ENCODE measurements around the gene SERGEF. TPM values are rescaled to one million over a fixed set of nuclear protein-coding genes. Genes with fewer than 3 reads are reported as not detected.

Gene SERGEF
- total and polyA plus RNA-seq, 2 experiments from 2014 or later = 18.3 to 23.2 TPM

DNA sequence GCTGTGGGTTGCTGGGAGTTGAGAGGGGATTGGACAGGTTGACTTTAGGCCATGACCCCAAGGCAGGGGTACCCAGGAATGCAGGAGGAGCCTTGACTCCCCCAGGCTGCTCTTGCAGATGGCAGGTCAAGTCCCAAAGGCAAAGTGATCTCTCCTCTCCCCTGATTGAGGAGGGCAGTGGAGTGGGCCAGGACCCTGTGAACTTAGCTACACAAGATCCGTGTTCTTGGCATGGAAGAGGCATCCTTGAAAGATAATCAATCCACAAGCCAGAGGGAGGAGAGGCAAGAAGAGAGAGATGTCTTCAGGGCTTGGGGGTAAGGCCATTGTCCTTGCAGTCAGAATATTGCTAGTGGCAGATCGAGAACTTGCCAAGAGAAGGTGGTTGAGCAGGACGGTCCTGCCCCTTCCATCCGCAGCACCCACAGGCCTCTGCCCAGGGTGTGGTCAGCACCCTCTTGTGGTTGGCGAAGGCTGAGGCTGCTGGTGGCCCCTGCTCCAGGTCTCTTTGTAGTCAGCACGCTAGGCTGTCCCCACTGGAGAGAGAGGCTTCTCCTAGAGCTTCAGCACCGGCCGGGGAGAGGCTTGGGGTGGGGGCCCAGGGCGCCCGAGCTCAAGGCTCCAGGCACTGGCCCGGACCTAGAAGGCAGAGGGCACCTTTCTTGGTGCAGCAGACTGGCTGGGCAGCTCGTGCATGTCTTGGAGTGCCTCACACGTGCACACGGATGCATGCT is 232.8 kb downstream of the SERGEF start:
- no peaks in the 10 kb centered on the region for H3K4me1 ChIP-seq (ENCODE audit: insufficient read depth)
- no peaks in the 10 kb centered on the region; the same call in 1 of the 2 replicates for H3K27me3 ChIP-seq (replicated peaks; ENCODE audit: insufficient read depth)
- no peaks in the 10 kb centered on the region for H3F3A ChIP-seq (ENCODE audit: insufficient read depth)
- no peak overlapping the region for H3K4me3 ChIP-seq
- H4K20me1 ChIP-seq (ENCODE audit: insufficient read depth) = no peaks in the 10 kb centered on the region
- H3K9me2 ChIP-seq (ENCODE audit: insufficient read depth) = no peaks in the 10 kb centered on the region
- H3K9me3 ChIP-seq (ENCODE audit: low read depth) = no peaks in the 10 kb centered on the region
- DNase-seq = no peak
- H3K36me3 ChIP-seq (ENCODE audit: low read depth) = no peaks in the 10 kb centered on the region
- no peak overlapping the region for H3K27ac ChIP-seq
- H3K79me2 ChIP-seq (ENCODE audit: insufficient read depth) = no peaks in the 10 kb centered on the region
- no peak overlapping the region for H3K4me2 ChIP-seq (ENCODE audit: unreplicated experiment)
- in situ Hi-C loops (cut with MboI) = no loop called here
- WGBS, 2 experiments (ENCODE audit: low coverage in 1 of 2, low lambda C conversion rate in 2 of 2, missing lambda C conversion rate in 2 of 2) = 67 to 73% methylated on average over 14 of the region's 14 CpGs
- no peak overlapping the region for H3K9ac ChIP-seq
- TF ChIP-seq EZH2 (IDR thresholded peaks at IDR 0.05; ENCODE audit: insufficient read depth, poor library complexity, severe bottlenecking) (no peak), EZH2phosphoT487 (IDR thresholded peaks at IDR 0.05; ENCODE audit: insufficient read depth, low read depth) (no peak)
- no peak overlapping the region for H2AFZ ChIP-seq

DNA sequence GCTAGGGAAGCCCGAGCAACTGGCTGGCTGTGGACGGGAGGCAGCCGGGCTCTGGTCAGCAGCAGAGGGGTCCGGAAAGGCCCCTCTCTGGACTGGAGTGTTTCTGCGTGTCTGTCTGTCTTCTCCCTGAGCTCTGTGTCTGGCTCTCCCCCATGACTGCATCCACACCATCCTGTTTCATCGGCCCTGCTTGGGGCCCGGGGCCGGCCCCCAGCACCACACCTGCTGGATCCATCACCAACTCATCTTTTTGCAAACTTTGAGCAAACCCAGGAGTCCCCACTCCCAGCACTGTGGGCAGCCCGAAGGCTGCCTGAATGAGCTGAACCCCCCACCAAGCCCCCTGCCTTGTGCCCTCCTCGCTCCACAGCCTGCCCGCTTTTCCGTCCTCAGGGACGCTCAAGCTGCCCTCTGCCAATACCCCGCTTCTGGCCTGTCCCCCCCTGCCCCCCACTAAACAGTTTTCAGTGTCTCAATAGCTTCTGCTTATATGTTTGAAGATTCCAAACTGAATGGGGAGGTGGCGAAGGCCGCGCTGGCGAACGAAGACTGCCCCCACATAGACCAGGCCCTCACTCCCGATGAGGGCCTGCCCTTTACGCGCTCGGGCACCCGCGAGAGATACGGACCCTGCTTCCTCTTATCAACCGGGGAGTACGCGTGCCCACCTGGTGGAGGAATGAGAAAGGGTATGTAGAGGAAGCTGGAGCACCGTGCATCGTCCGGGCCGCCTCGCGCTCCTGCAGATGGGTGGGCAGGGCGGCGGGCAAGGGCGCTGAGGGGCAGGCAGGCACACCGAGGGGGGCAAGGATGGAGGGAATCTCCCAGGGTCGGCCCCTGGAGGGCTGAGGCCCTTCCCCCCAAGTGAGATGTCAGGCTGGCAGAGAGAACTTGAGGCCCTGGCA is 233.6 kb downstream of the SERGEF start:
- Histone ChIP-seq H3K79me2 (ENCODE audit: insufficient read depth) (no peaks in the 10 kb centered on the region), H3K4me3 (no peak overlapping the region), H4K20me1 (ENCODE audit: insufficient read depth) (no peaks in the 10 kb centered on the region), H2AFZ (no peak overlapping the region), H3K27me3 (replicated peaks; ENCODE audit: insufficient read depth) (no peaks in the 10 kb centered on the region; the same call in 1 of the 2 replicates), H3K36me3 (ENCODE audit: low read depth) (no peaks in the 10 kb centered on the region), H3K27ac (no peak overlapping the region), H3K9me2 (ENCODE audit: insufficient read depth) (no peaks in the 10 kb centered on the region), H3K4me1 (ENCODE audit: insufficient read depth) (no peaks in the 10 kb centered on the region), H3K9ac (no peak overlapping the region), H3K9me3 (ENCODE audit: low read depth) (no peaks in the 10 kb centered on the region), H3K4me2 (ENCODE audit: unreplicated experiment) (no peak overlapping the region), H3F3A (ENCODE audit: insufficient read depth) (no peaks in the 10 kb centered on the region)
- 87 to 88% methylated on average over 34 to 40 of the region's 40 CpGs for WGBS, 2 experiments (ENCODE audit: low coverage in 1 of 2, low lambda C conversion rate in 2 of 2, missing lambda C conversion rate in 2 of 2)
- DNase-seq = no peak
- in situ Hi-C loops (cut with MboI) = no loop called here
- no peak for TF ChIP-seq EZH2 (IDR thresholded peaks at IDR 0.05; ENCODE audit: insufficient read depth, poor library complexity, severe bottlenecking)
- no peak for TF ChIP-seq EZH2phosphoT487 (IDR thresholded peaks at IDR 0.05; ENCODE audit: insufficient read depth, low read depth)

DNA sequence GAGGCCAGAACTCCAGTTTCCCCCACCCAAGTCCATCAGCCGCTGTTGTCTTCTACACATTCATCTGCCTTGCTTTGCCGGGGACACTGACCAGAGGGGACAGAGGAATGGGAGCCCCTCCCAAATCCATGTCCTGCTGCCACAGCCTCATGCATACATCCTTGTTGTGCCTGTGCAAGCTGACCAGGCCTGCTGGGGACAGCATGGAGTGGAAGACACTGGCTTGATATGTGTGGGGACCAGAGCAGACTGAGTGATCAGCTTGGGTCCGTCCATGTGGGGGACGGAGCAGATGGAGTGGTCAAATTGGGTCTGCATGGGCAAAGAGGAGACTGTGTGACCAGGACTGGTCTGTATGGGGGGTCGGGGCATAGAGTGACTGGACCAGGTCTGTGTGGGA is 234.5 kb downstream of the SERGEF start:
- H2AFZ ChIP-seq = no peak overlapping the region
- 55 to 69% methylated on average over 5 of the region's 5 CpGs for WGBS, 2 experiments (ENCODE audit: low coverage in 1 of 2, low lambda C conversion rate in 2 of 2, missing lambda C conversion rate in 2 of 2)

DNA sequence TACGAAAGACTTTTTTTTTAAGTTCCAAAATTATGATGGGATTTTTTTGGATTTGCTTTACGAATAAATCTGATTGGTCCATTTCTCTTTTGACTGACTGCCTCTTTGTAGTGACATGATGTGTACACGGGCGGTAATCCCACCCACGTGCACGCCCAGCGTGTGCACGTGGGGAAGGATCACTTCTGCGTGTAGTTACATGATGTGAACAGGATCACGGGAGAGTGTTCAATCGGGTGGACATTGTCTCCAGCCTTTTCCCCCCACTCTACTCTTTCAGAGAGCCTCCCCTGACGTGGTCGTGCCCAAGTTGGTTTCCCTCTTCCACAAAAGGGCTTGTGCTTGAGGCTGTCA is 235.1 kb downstream of the SERGEF start:
- Histone ChIP-seq H3K4me2 (ENCODE audit: unreplicated experiment) (no peak overlapping the region), H3K27ac (no peak overlapping the region), H3K9me3 (ENCODE audit: low read depth) (no peaks in the 10 kb centered on the region), H3F3A (ENCODE audit: insufficient read depth) (no peaks in the 10 kb centered on the region), H3K27me3 (replicated peaks; ENCODE audit: insufficient read depth) (no peaks in the 10 kb centered on the region; the same call in 1 of the 2 replicates), H3K9ac (no peak overlapping the region), H4K20me1 (ENCODE audit: insufficient read depth) (no peaks in the 10 kb centered on the region), H2AFZ (no peak overlapping the region), H3K4me3 (no peak overlapping the region), H3K79me2 (ENCODE audit: insufficient read depth) (no peaks in the 10 kb centered on the region), H3K4me1 (ENCODE audit: insufficient read depth) (no peaks in the 10 kb centered on the region), H3K36me3 (ENCODE audit: low read depth) (no peaks in the 10 kb centered on the region), H3K9me2 (ENCODE audit: insufficient read depth) (no peaks in the 10 kb centered on the region)
- TF ChIP-seq EZH2 (IDR thresholded peaks at IDR 0.05; ENCODE audit: insufficient read depth, poor library complexity, severe bottlenecking) (no peak), EZH2phosphoT487 (IDR thresholded peaks at IDR 0.05; ENCODE audit: insufficient read depth, low read depth) (no peak)
- 74 to 76% methylated on average over 13 of the region's 13 CpGs for WGBS, 2 experiments (ENCODE audit: low coverage in 1 of 2, low lambda C conversion rate in 2 of 2, missing lambda C conversion rate in 2 of 2)
- DNase-seq = no peak
- in situ Hi-C loops (cut with MboI) = no loop called here

More for the DNA sequence above, 234.5 kb downstream of the SERGEF start:
- no peak overlapping the region for H3K4me3 ChIP-seq
- H4K20me1 ChIP-seq (ENCODE audit: insufficient read depth) = no peaks in the 10 kb centered on the region
- no peak for DNase-seq
- H3K9me3 ChIP-seq (ENCODE audit: low read depth) = no peaks in the 10 kb centered on the region
- no peak overlapping the region for H3K27ac ChIP-seq
- in situ Hi-C loops (cut with MboI) = no loop called here
- H3K36me3 ChIP-seq (ENCODE audit: low read depth) = no peaks in the 10 kb centered on the region
- H3K27me3 ChIP-seq (replicated peaks; ENCODE audit: insufficient read depth) = no peaks in the 10 kb centered on the region; the same call in 1 of the 2 replicates
- no peak overlapping the region for H3K9ac ChIP-seq
- H3K9me2 ChIP-seq (ENCODE audit: insufficient read depth) = no peaks in the 10 kb centered on the region
- no peaks in the 10 kb centered on the region for H3F3A ChIP-seq (ENCODE audit: insufficient read depth)
- H3K4me2 ChIP-seq (ENCODE audit: unreplicated experiment) = no peak overlapping the region
- H3K4me1 ChIP-seq (ENCODE audit: insufficient read depth) = no peaks in the 10 kb centered on the region
- H3K79me2 ChIP-seq (ENCODE audit: insufficient read depth) = no peaks in the 10 kb centered on the region
- TF ChIP-seq EZH2 (IDR thresholded peaks at IDR 0.05; ENCODE audit: insufficient read depth, poor library complexity, severe bottlenecking) = no peak
- no peak for TF ChIP-seq EZH2phosphoT487 (IDR thresholded peaks at IDR 0.05; ENCODE audit: insufficient read depth, low read depth)
